Cardiac fibroblast (primary cell): ENCODE results near the gene KANSL3.

ENCODE experiments used
- DNase-seq, 2 donors: peaks; one replicate each; pipeline versions ENCODE4 v3.0.0 to v3.0.0-alpha.2; 2010; ENCODE audit warnings: low read depth in 2 of 2
- H3K4me3 ChIP-seq, 2 donors: replicated peaks in 1 of 2; 1 replicate in 1 of 2; 2 replicates in 1 of 2; pipeline ENCODE4 v1.5.1; 2011; ENCODE audit warnings: low read depth in 2 of 2, low read length in 2 of 2, mild to moderate bottlenecking in 2 of 2, moderate library complexity in 1 of 2
- TF ChIP-seq, protein P1 (sequence below): IDR thresholded peaks from one replicate; pipeline ENCODE4 v1.5.1; 2011; ENCODE audit warnings: low read depth, mild to moderate bottlenecking, low read length, inconsistent platforms

Gene KANSL3

DNA sequence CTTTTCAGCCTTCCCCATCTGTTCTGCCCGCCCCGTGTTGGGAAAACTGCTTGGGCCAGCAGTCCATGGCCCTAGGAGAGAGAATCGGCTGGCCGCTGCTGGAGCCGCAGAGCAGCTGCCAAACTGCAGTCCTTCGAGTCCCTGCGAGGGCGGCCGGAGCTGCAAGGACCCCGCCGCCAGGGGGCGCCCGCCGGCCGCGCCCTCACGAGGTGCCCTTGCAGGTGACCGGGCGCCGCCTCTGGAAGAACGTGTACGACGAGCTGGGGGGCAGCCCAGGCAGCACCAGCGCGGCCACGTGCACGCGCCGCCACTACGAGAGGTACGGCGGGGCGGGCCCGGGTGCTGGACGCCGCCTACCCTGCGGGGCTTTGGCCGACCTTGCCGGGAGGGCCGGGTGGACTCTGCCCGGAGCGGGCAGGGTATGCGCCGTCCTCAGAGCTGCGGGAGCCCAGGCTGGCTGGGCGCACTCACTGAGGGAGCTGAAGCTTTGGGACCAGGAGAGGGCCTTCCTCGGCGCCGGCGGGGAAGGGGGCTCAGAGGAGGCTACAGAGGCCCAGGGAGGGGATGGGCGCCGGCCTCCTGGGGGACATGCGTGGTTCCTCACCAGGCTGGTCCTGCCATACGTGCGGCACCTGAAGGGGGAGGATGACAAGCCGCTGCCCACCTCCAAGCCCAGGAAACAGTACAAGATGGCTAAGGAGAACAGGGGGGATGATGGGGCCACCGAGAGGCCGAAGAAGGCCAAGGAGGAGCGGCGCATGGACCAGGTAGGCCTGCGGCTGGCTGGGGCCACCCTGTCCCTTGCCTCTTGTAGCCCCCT is 87.9 kb downstream of the KANSL3 start:
- TF ChIP-seq, protein P1, sequence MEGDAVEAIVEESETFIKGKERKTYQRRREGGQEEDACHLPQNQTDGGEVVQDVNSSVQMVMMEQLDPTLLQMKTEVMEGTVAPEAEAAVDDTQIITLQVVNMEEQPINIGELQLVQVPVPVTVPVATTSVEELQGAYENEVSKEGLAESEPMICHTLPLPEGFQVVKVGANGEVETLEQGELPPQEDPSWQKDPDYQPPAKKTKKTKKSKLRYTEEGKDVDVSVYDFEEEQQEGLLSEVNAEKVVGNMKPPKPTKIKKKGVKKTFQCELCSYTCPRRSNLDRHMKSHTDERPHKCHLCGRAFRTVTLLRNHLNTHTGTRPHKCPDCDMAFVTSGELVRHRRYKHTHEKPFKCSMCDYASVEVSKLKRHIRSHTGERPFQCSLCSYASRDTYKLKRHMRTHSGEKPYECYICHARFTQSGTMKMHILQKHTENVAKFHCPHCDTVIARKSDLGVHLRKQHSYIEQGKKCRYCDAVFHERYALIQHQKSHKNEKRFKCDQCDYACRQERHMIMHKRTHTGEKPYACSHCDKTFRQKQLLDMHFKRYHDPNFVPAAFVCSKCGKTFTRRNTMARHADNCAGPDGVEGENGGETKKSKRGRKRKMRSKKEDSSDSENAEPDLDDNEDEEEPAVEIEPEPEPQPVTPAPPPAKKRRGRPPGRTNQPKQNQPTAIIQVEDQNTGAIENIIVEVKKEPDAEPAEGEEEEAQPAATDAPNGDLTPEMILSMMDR: no peak
- no peak for DNase-seq
- no peak overlapping the region for H3K4me3 ChIP-seq

DNA sequence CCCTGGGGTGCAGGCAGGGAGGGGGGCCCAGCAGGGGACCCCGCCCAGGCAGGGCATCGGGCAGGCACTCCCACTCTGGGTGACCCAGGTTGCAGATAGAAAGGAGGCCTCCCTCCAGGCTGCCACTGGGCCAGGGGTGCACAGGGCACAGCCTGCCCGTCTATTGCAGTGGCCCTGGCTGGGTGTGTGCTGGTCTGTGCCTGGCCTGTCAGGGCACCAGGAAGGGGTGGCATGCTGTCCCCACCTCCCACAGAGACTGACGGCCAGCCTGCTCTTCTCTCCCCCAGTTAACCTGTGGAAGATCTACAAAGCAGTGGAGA is 88.7 kb downstream of the KANSL3 start:
- H3K4me3 ChIP-seq: no peak overlapping the region
- DNase-seq: no peak
- TF ChIP-seq, protein P1: no peak

DNA sequence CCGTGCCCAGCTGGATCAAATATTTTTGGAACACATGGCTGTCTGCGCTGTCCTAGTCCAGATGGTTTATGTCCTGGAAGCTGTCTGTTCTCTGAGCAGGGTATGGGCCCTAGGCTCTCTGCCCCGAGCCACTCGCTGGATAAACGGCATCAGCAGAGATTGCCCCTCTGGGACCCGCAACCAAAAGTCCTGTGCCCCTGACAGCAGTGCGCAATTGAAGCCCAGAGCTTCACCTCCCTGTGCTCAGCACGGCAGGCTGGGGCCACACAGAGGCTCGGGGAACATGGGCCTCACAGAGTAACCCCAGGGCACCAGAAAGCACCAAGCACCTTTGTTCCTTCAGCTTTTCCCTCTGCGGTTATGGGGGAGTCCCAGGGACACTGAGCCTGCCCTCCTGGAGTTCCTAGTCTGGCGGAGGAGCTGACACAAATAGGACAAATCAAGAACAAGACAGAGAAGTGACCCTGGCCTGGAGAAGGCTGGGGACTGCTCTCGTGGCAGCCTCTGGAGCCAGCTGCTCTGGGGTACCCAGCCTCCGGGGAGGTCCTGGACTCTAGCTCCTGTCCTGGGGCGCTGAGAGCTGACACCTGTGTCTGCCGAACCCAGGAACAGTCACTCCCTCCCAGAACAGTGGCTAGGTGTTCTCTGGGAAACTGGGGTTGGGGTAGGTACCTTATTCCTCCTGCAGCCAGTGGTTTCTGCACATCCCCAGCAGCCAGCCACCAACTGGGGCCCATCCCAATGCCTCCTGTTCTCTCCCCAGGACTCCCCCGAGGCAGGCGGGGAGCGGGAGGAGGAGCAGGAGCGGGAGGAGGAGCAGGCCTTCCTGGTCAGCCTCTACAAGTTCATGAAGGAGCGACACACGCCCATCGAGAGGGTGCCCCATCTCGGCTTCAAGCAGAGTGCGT is 89.3 kb downstream of the KANSL3 start:
- TF ChIP-seq, protein P1: no peak
- DNase-seq: no peak
- H3K4me3 ChIP-seq: no peak overlapping the region

DNA sequence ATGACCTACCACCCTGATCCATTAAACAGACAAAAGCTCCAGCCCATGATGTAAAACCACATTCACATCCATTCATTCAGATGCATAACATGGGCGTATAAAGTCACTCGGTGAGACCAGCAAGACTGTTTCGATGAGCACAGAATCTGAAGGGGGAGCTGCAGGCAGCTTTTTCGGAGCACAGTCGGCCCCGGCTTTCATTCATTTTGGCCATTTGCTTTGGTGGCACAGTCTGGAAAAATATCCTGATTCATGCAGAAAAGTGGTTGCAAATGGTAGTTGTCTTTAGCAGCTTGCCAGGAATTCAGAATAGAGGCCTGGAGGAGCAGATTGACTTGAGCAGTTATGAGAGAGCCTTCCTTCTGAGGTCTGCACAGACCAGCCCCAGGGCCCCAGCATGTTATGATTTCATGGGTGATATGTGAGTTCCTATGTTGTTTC is 90.4 kb downstream of the KANSL3 start:
- H3K4me3 ChIP-seq: no peak overlapping the region
- TF ChIP-seq, protein P1: no peak
- DNase-seq: no peak

DNA sequence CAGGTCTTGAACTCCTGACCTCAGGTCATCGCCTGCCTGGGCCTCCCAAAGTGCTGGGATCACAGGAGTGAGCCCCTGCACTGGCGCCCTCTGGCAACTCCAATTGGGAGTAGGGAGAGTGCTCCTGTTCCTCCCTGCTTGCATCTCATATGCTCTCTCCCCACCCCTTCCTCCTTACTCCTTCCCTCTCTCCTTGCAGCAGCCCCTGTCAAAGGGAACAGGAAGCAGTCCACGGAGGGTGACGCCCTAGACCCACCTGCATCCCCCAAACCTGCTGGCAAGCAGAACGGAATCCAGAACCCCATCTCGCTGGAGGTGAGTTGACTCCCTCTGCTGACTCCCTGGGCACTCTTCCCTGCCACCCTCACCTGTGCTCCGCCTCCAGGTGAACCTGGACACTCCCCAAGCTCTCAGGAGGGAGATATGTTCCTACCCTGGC is 90.9 kb downstream of the KANSL3 start:
- TF ChIP-seq, protein P1: no peak
- no peak for DNase-seq
- no peak overlapping the region for H3K4me3 ChIP-seq

DNA sequence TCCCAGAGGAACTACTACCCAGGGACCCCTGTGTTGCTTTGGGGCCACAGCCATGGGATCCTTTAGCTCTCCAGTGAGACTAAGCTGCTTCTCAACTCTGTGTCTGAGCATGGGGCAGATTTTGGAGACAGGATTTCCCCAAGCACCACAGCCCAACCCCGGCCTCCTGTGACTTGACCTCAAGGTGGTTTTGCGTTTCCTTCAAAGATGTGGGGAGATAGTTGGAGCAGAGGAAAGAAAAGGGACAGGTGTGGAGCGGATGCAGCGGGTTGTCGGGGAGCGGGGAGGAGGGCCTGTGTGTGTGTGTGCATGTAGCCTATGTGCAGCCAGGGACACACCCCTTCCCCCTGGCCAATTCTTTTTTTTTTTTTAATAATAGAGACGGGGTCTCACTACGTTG is 91.3 kb downstream of the KANSL3 start:
- TF ChIP-seq, protein P1: no peak
- no peak for DNase-seq
- no peak overlapping the region for H3K4me3 ChIP-seq
